Ishikawa (cell line): ENCODE measurements around the gene IDH2.

ENCODE experiments used
- CEBPB ChIP-seq: IDR thresholded peaks from 2 replicates; pipeline ENCODE4 v1.6.1; 2012
- CREB1 ChIP-seq: IDR thresholded peaks from 2 replicates; pipeline ENCODE4 v1.6.1; 2012; ENCODE audit warnings: low read depth
- EGR1 ChIP-seq: IDR thresholded peaks from 2 replicates; pipeline ENCODE4 v1.6.1; 2012
- EP300 ChIP-seq: IDR thresholded peaks from 2 replicates; pipeline ENCODE4 v1.6.1; 2012; ENCODE audit warnings: borderline replicate concordance
- FOXM1 ChIP-seq: IDR thresholded peaks from 2 replicates; pipeline ENCODE4 v1.6.1; 2012; ENCODE audit warnings: low read depth, borderline replicate concordance
- MAX ChIP-seq: IDR thresholded peaks from 2 replicates; pipeline ENCODE4 v1.6.1; 2012
- NFIC ChIP-seq: IDR thresholded peaks from 2 replicates; pipeline ENCODE4 v1.6.1; 2012
- RAD21 ChIP-seq: IDR thresholded peaks from 2 replicates; pipeline ENCODE4 v1.6.1; 2012; ENCODE audit warnings: low read depth
- REST ChIP-seq: IDR thresholded peaks from 2 replicates; pipeline ENCODE4 v1.6.1; 2012; ENCODE audit warnings: low read depth, mild to moderate bottlenecking
- TAF1 ChIP-seq: IDR thresholded peaks from 2 replicates; pipeline ENCODE4 v1.6.1; 2012; ENCODE audit warnings: low read depth, mild to moderate bottlenecking
- TCF12 ChIP-seq: IDR thresholded peaks from 2 replicates; pipeline ENCODE4 v1.6.1; 2012; ENCODE audit warnings: low read depth
- TEAD4 ChIP-seq: IDR thresholded peaks from 2 replicates; pipeline ENCODE4 v1.6.1; 2012
- USF1 ChIP-seq: IDR thresholded peaks from 2 replicates; pipeline ENCODE4 v1.6.1; 2012
- YY1 ChIP-seq: IDR thresholded peaks from 2 replicates; pipeline ENCODE4 v1.6.1; 2012; ENCODE audit warnings: low read depth
- ZBTB7A ChIP-seq: IDR thresholded peaks from 2 replicates; pipeline ENCODE4 v1.6.1; 2012; ENCODE audit warnings: low read depth

IDH2 gene

GRCh38 chr15:90060797-90061196, 41.5 kb downstream of the IDH2 start:
- TF ChIP-seq ZBTB7A: no peak
- TF ChIP-seq TAF1: no peak
- TF ChIP-seq NFIC: no peak
- no peak for TF ChIP-seq EP300
- no peak for TF ChIP-seq MAX
- TF ChIP-seq RAD21: no peak
- no peak for TF ChIP-seq YY1
- TF ChIP-seq CREB1: no peak
- TF ChIP-seq USF1: no peak
- no peak for TF ChIP-seq TCF12

- no peak for TF ChIP-seq TEAD4
- no peak for TF ChIP-seq NFIC
- TF ChIP-seq RAD21: no peak
- TF ChIP-seq EGR1: no peak
- no peak for TF ChIP-seq USF1
- TF ChIP-seq CREB1: no peak
- TF ChIP-seq EP300: no peak
- TF ChIP-seq FOXM1: no peak
- TF ChIP-seq CEBPB: no peak
- TF ChIP-seq TCF12: no peak
- no peak for TF ChIP-seq YY1
- no peak for TF ChIP-seq MAX
- no peak for TF ChIP-seq TAF1
- no peak for TF ChIP-seq REST
These were observed 42.9 kb downstream of the IDH2 start for GRCh38 chr15:90059208-90059985.

GRCh38 chr15:90058775-90059174, 43.5 kb downstream of the IDH2 start:
- TF ChIP-seq TAF1 (no peak), CEBPB (no peak), ZBTB7A (no peak), RAD21 (no peak), USF1 (no peak)

GRCh38 chr15:90058308-90058707, 44.0 kb downstream of the IDH2 start:
- no peak for TF ChIP-seq EGR1
- no peak for TF ChIP-seq MAX
- TF ChIP-seq FOXM1: no peak
- TF ChIP-seq TEAD4: no peak
- TF ChIP-seq TCF12: no peak
- TF ChIP-seq ZBTB7A: no peak
- no peak for TF ChIP-seq CEBPB
- TF ChIP-seq CREB1: no peak
- TF ChIP-seq REST: no peak
- TF ChIP-seq NFIC: no peak
- TF ChIP-seq EP300: no peak
- TF ChIP-seq USF1: no peak
- no peak for TF ChIP-seq TAF1
- no peak for TF ChIP-seq YY1

- no peak for TF ChIP-seq EGR1
- no peak for TF ChIP-seq TCF12
- TF ChIP-seq ZBTB7A: no peak
- TF ChIP-seq USF1: no peak
- no peak for TF ChIP-seq RAD21
- no peak for TF ChIP-seq TAF1
- no peak for TF ChIP-seq CREB1
- TF ChIP-seq TEAD4: no peak
- TF ChIP-seq EP300: no peak
These were observed 45.7 kb downstream of the IDH2 start for GRCh38 chr15:90056529-90056928.
